ENCODE results near the gene COIL.

The COIL gene

GRCh38 chr17:56929362-56929969 lies 31.4 kb downstream of the COIL start:
- Histone ChIP-seq H3K4me3 (ENCODE audit: low read depth, low read length) (no peak overlapping the region), H3K27me3 (replicated peaks) (no peaks in the 10 kb centered on the region), H3K36me3 (replicated peaks) (peaks cover 3% of the 10 kb centered on the region), H3K27ac (no peak overlapping the region)
- no peak for DNase-seq
- no peak for TF ChIP-seq CTCF (IDR thresholded peaks at IDR 0.05; ENCODE audit: low read depth, low read length, missing control alignments)
- in situ Hi-C loops (cut with HindIII; ENCODE audit: low pct_ligation_motif_present, low sequenced_read_pairs) = no loop called here

- H3K27ac ChIP-seq = no peak overlapping the region
- DNase-seq = no peak
- H3K36me3 ChIP-seq (replicated peaks) = no peaks in the 10 kb centered on the region
- no peaks in the 10 kb centered on the region for H3K27me3 ChIP-seq (replicated peaks)
- no peak for TF ChIP-seq CTCF (IDR thresholded peaks at IDR 0.05; ENCODE audit: low read depth, low read length, missing control alignments)
- in situ Hi-C loops (cut with HindIII; ENCODE audit: low pct_ligation_motif_present, low sequenced_read_pairs) = no loop called here
- H3K4me3 ChIP-seq (ENCODE audit: low read depth, low read length) = no peak overlapping the region
Measured at GRCh38 chr17:56928586-56928985, 32.3 kb downstream of the COIL start.

GRCh38 chr17:56926704-56927103 lies 34.1 kb downstream of the COIL start:
- no peak overlapping the region for H3K27ac ChIP-seq
- in situ Hi-C loops (cut with HindIII; ENCODE audit: low pct_ligation_motif_present, low sequenced_read_pairs) = no loop called here
- no peak overlapping the region for H3K4me3 ChIP-seq (ENCODE audit: low read depth, low read length)
- H3K27me3 ChIP-seq (replicated peaks) = no peaks in the 10 kb centered on the region
- H3K36me3 ChIP-seq (replicated peaks) = no peaks in the 10 kb centered on the region
- no peak for TF ChIP-seq CTCF (IDR thresholded peaks at IDR 0.05; ENCODE audit: low read depth, low read length, missing control alignments)
- no peak for DNase-seq

- in situ Hi-C loops (cut with HindIII; ENCODE audit: low pct_ligation_motif_present, low sequenced_read_pairs) = no loop called here
- no peaks in the 10 kb centered on the region for H3K27me3 ChIP-seq (replicated peaks)
- no peak overlapping the region for H3K4me3 ChIP-seq (ENCODE audit: low read depth, low read length)
- H3K36me3 ChIP-seq (replicated peaks) = no peaks in the 10 kb centered on the region
- TF ChIP-seq CTCF (IDR thresholded peaks at IDR 0.05; ENCODE audit: low read depth, low read length, missing control alignments) = no peak
- no peak overlapping the region for H3K27ac ChIP-seq
- no peak for DNase-seq
Measured at GRCh38 chr17:56926270-56926669, 34.6 kb downstream of the COIL start.

GRCh38 chr17:56925088-56925487 lies 35.8 kb downstream of the COIL start:
- Histone ChIP-seq H3K27ac (no peak overlapping the region), H3K27me3 (replicated peaks) (no peaks in the 10 kb centered on the region), H3K36me3 (replicated peaks) (no peaks in the 10 kb centered on the region), H3K4me3 (ENCODE audit: low read depth, low read length) (no peak overlapping the region)
- TF ChIP-seq CTCF (IDR thresholded peaks at IDR 0.05; ENCODE audit: low read depth, low read length, missing control alignments) = no peak
- no peak for DNase-seq
- in situ Hi-C loops (cut with HindIII; ENCODE audit: low pct_ligation_motif_present, low sequenced_read_pairs) = no loop called here

- H3K4me3 ChIP-seq (ENCODE audit: low read depth, low read length) = no peak overlapping the region
- no peaks in the 10 kb centered on the region for H3K36me3 ChIP-seq (replicated peaks)
- H3K27ac ChIP-seq = no peak overlapping the region
- TF ChIP-seq CTCF (IDR thresholded peaks at IDR 0.05; ENCODE audit: low read depth, low read length, missing control alignments) = no peak
- DNase-seq = no peak
- no peaks in the 10 kb centered on the region for H3K27me3 ChIP-seq (replicated peaks)
- in situ Hi-C loops (cut with HindIII; ENCODE audit: low pct_ligation_motif_present, low sequenced_read_pairs) = no loop called here
Measured at GRCh38 chr17:56919717-56920116, 41.1 kb downstream of the COIL start.
